CMK (cell line): Measurements from ENCODE around the gene RIPOR2.

ENCODE experiments used
- DNase-seq: peaks from one replicate; pipeline ENCODE4 v3.0.0-alpha.2; 2010; ENCODE audit warnings: low read depth

Gene RIPOR2

GRCh38 chr6:24847402-24847801 is 88.4 kb downstream of the RIPOR2 start:
- no peak for DNase-seq

- DNase-seq, result no peak
Observed at GRCh38 chr6:24845578-24845977, 90.2 kb downstream of the RIPOR2 start.

- no peak for DNase-seq
Observed at GRCh38 chr6:24844903-24845302, 90.9 kb downstream of the RIPOR2 start.

GRCh38 chr6:24844061-24844460 is 91.7 kb downstream of the RIPOR2 start:
- no peak for DNase-seq

DNA sequence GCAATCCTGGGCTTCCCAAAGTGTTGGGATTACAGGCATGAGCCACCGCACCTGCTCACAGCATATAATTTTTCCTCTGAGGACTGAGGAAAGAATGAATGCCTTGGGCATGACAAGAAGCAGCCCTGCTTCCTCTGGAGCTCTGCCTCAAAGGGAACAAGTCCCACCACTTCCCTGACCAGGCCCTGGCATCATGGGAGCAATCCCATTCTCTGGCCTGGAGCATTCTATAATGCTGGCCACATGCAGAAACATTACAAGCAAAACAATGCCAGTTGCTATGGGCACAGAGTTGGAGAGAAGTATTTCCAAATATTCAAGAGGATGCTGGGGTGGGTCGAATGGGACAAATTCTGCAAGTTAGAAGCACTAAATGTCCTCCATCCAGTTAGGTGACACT is 95.6 kb downstream of the RIPOR2 start:
- no peak for DNase-seq

- no peak for DNase-seq
Observed at GRCh38 chr6:24838994-24839393, 96.8 kb downstream of the RIPOR2 start.

DNA sequence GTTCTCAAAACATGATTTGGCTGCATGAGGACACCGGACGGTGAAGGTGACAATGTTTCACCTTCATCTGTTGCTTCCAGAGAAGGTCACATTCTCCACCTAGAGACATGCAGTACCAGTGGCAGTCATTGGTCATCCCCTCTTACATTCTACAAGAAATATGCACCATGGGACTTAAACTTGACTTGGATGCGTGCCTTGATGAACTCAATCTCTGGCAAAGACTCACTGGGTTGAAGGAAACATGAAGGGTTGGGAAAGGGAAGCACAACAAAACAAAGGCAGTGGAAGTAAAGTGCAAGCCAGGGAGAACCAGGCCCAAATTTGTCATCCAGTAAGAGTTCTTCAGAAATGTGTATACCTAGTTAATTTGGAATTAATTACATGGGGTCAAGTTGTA is 97.7 kb downstream of the RIPOR2 start:
- DNase-seq, result no peak

DNA sequence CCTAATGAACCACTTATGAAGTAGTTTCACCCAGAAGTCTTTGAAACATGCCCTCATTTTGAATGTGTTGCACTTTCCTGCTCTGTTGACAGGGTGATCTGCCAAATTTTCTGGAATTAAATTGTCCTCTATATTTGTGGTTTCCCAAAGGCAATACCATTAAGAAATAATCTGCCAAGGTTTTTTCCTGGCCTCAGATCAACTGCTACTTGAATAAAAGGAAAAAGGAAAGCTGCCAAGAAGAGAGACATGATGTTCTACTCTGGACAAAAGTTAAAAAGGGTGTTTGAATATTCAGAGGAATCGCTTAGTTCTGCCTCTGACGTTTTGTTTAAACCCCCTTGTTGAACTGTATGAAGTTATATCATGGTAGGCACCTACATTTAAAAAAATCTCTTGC is 99.7 kb downstream of the RIPOR2 start:
- no peak for DNase-seq

- DNase-seq, result no peak
Observed at GRCh38 chr6:24833711-24834386, 101.9 kb downstream of the RIPOR2 start.

- no peak for DNase-seq
Observed at GRCh38 chr6:24832794-24833193, 103.0 kb downstream of the RIPOR2 start.

- no peak for DNase-seq
Observed at GRCh38 chr6:24831771-24832716, 103.7 kb downstream of the RIPOR2 start.

DNA sequence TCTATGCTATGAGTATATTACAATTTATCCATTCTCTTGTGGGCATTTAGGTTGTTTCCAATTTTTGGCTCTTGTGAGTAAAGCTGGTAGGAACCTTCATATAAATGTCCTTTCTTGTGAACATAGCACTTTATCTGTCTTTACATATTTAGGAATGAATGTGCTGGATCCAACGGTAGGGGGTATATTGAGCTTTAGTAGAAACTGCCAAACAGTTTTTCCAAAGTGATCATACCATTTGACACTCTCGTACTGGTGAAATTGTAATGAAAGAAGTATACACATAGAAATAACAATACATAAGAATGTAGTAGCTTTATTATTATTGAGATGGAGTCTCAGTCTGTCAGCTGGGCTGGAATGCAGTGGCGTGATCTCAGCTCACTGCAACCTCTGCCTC is 106.1 kb downstream of the RIPOR2 start:
- DNase-seq, result no peak

GRCh38 chr6:24827970-24828369 is 107.8 kb downstream of the RIPOR2 start:
- no peak for DNase-seq

DNA sequence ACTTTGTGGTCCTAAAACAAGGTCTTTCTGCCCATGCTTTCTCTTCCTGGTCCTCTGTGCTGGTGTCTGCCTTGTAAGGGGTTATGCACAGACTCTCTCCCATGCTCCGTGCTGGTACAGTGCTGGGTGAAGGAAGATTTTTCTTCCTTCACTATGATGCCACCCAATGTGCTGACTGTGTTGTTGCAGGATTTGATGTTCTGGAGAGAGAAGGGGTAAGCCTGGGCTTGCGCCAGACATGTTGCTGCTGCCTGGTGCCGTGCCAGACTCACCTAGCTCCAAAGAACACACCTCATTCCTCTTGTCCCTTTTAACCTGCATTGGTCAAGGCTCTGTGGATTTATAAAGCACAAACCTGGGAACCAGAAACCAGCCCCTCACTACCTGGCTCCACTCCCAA is 108.6 kb downstream of the RIPOR2 start:
- DNase-seq, result no peak

DNA sequence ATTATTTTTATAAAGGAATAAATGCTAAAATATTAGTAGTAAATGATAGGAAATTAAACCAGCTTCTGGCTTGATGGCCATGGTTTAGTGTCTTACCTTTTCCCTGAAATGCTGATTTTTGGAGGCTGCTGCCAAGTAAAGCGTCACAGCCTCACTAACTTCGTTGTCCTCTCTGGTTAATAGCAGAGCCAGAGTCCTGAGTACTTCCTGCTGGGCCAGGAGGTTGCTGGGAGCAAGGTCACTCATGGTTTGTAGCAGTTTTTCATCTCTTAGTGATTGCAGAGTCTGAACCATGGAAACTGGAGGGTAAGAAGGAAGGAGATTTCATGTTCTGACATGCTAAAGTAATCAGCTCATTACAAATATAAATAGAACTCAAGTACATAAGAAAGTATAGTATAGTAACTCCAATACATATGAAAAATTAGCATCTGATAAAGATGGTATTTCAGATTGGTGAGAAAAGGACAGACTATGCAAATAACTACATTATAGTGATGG is 110.6 kb downstream of the RIPOR2 start:
- DNase-seq, result no peak

GRCh38 chr6:24824142-24824938 is 111.4 kb downstream of the RIPOR2 start:
- no peak for DNase-seq

GRCh38 chr6:24823185-24823584 is 112.6 kb downstream of the RIPOR2 start:
- DNase-seq, result no peak

DNA sequence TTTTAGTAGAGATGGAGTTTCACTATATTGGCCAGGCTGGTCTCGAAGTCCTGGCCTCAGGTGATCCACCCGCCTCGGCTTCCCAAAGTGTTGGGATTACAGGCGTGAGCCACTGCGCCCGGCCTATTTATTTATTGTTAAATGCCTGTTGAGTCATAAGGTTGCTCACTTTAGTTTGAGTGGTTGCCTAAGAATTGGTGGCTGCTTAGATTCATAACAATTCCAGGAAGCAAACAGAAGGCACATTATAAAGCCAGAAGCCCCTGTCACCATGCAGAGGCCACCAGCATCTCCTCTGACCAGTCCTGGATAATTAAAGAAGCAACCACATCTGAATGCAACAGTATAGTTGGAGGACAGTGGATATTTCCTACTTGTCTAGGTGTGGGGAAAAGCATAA is 113.1 kb downstream of the RIPOR2 start:
- DNase-seq, result no peak

- DNase-seq, result no peak
Observed at GRCh38 chr6:24821860-24822444, 113.8 kb downstream of the RIPOR2 start.

DNA sequence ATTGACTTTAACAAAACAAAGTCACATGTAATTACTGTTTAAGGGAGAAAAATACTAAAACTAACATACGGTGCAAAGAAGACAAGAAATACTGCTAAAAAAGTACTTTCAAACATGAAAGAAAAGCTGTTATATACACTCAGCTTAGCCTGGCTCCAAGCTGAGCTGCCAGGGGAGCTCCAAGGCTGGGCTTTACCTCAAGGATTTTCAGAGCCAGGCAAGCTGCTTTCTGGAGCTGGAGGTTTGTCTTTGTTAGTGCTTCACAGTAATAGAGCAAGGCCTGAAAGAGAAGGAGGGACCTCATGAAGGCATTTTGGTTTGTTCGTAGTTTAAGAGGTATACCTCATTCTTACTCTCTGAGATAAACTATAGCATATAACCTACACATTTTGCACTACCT is 117.4 kb downstream of the RIPOR2 start:
- DNase-seq, result no peak

GRCh38 chr6:24809728-24810127 is 126.0 kb downstream of the RIPOR2 start:
- DNase-seq, result no peak

DNA sequence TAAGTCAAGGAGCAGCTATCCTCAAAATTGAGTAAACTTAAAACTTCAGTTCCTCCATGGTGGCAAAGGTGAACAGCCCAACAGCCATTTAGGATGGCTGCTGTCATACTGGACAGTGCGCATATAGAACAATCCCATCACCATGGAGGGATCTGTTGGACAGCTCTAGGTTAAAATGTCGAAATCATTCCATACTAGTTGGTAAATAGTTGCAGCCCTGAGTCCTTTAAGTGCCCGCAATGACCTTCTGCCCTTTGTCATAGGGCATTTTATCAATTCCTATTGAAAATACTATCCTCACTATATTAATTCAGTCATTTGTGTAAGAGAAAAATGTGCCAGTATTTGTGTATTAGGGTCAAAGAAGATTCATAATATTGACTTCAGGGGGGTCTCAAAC is 128.2 kb downstream of the RIPOR2 start:
- no peak for DNase-seq
